ENCODE results near the gene ADM.
"Not testable (repeated sequence)": the region's sequence is repeated elsewhere in the genome, so short reads cannot be mapped to it uniquely, and the experiment has no call there.

ADM gene

GRCh38 chr11:10304495-10305261 is at the start of gene ADM:
Gene ADM (plus strand): TSS chr11:10305073. CDS start chr11:10305701, 628 bp downstream.
- DNase-seq = peak; percentile 77

GRCh38 chr11:10255388-10256125 is 49.3 kb upstream of the ADM start:
- DNase-seq = no peak

- DNase-seq = no peak
These were observed 47.4 kb upstream of the ADM start for GRCh38 chr11:10257478-10257877.

- no peak for DNase-seq
These were observed 43.1 kb upstream of the ADM start for GRCh38 chr11:10261821-10262220.

- DNase-seq = no peak
These were observed 40.9 kb upstream of the ADM start for GRCh38 chr11:10263929-10264328.

- not testable (repeated sequence) for DNase-seq
These were observed 40.2 kb upstream of the ADM start for GRCh38 chr11:10264716-10265115.

- no peak for DNase-seq
These were observed 38.9 kb upstream of the ADM start for GRCh38 chr11:10265936-10266335.

GRCh38 chr11:10267821-10268220 is 37.1 kb upstream of the ADM start:
- DNase-seq = no peak

- no peak for DNase-seq
These were observed 36.0 kb upstream of the ADM start for GRCh38 chr11:10268746-10269488.

- DNase-seq = no peak
These were observed 32.7 kb upstream of the ADM start for GRCh38 chr11:10272132-10272531.

- no peak for DNase-seq
These were observed 31.1 kb upstream of the ADM start for GRCh38 chr11:10273738-10274137.

- no peak for DNase-seq
These were observed 30.1 kb upstream of the ADM start for GRCh38 chr11:10274726-10275125.

GRCh38 chr11:10275714-10276113 is 29.2 kb upstream of the ADM start:
- no peak for DNase-seq

- no peak for DNase-seq
These were observed 22.8 kb upstream of the ADM start for GRCh38 chr11:10282117-10282516.

GRCh38 chr11:10283991-10284390 is 20.9 kb upstream of the ADM start:
- no peak for DNase-seq

GRCh38 chr11:10285148-10285802 is 19.6 kb upstream of the ADM start:
- no peak for DNase-seq

GRCh38 chr11:10287140-10287539 is 17.7 kb upstream of the ADM start:
- no peak for DNase-seq

GRCh38 chr11:10287766-10288715 is 16.8 kb upstream of the ADM start:
- no peak for DNase-seq

- no peak for DNase-seq
These were observed 15.8 kb upstream of the ADM start for GRCh38 chr11:10288881-10289764.

- no peak for DNase-seq
These were observed 15.0 kb upstream of the ADM start for GRCh38 chr11:10289765-10290380.

All from GOT3 (cell line).